Neural cell (in vitro differentiated cells): Measurements from ENCODE around the gene GUCA2A. TPM values are rescaled to one million over a fixed set of nuclear protein-coding genes. Genes with fewer than 3 reads are reported as not detected.

Source experiments
- H2AFZ ChIP-seq: fragments of 200-600, 300-800 bp; sonication (generic), shearing (Covaris generic); 2 replicates; pipeline ENCODE4 v1.6.0; 2014; ENCODE audit warnings: low read depth, mild to moderate bottlenecking, antibody characterized with exemption, low read length, moderate library complexity
- H3F3A ChIP-seq: fragments of 200-600 bp; shearing (Covaris generic); 2 replicates; pipeline ENCODE4 v1.6.1; 2016; ENCODE audit warnings: mild to moderate bottlenecking, moderate library complexity, mixed read lengths, antibody characterized with exemption, low read length; ENCODE audit not compliant: insufficient read depth, poor library complexity, severe bottlenecking
- H3K27ac ChIP-seq: fragments of 200-600, 300-800 bp; sonication (generic), shearing (Covaris generic); 2 replicates; pipeline ENCODE4 v1.5.1; 2014; ENCODE audit warnings: mild to moderate bottlenecking, low read length, moderate library complexity
- H3K27me3 ChIP-seq: fragments of 300-800, 200-600 bp; sonication (generic), shearing (Covaris generic); 2 replicates; pipeline ENCODE4 v1.6.0; 2014; ENCODE audit warnings: mild to moderate bottlenecking, low read depth, low read length, moderate library complexity; ENCODE audit not compliant: insufficient read depth
- H3K36me3 ChIP-seq: fragments of 300-800, 200-600 bp; sonication (generic), shearing (Covaris generic); 2 replicates; pipeline ENCODE4 v1.5.1; 2014; ENCODE audit warnings: mild to moderate bottlenecking, antibody characterized with exemption, low read length, moderate library complexity; ENCODE audit not compliant: insufficient read depth
- H3K4me2 ChIP-seq: fragments of 300-800, 200-600 bp; sonication (generic), shearing (Covaris generic); 2 replicates; pipeline ENCODE4 v1.6.0; 2014; ENCODE audit warnings: mild to moderate bottlenecking, low read length
- H3K4me3 ChIP-seq: fragments of 300-800, 200-600 bp; sonication (generic), shearing (Covaris generic); 2 replicates; pipeline ENCODE4 v1.5.1; 2014; ENCODE audit warnings: mild to moderate bottlenecking, low read length, moderate library complexity
- H3K79me2 ChIP-seq: fragments of 200-600 bp; shearing (Covaris generic); replicated peaks from 2 replicates; pipeline ENCODE4 v1.6.0; 2014; ENCODE audit warnings: mild to moderate bottlenecking, low read length, moderate library complexity; ENCODE audit not compliant: insufficient read depth
- H3K9ac ChIP-seq: fragments of 300-800, 200-600 bp; sonication (generic), shearing (Covaris generic); 2 replicates; pipeline ENCODE4 v1.6.1; 2016; ENCODE audit warnings: mild to moderate bottlenecking, low read length, mixed read lengths
- H3K9me2 ChIP-seq: fragments of 200-600 bp; shearing (Covaris generic); 2 replicates; pipeline ENCODE4 v1.6.1; 2016; ENCODE audit warnings: mild to moderate bottlenecking, low read length, mixed read lengths; ENCODE audit not compliant: insufficient read depth
- H3K9me3 ChIP-seq: fragments of 200-600, 300-800 bp; sonication (generic), shearing (Covaris generic); 2 replicates; pipeline ENCODE4 v1.6.1; 2016; ENCODE audit warnings: mild to moderate bottlenecking, mixed run types, low read length, moderate library complexity, mixed read lengths
- H4K20me1 ChIP-seq: fragments of 200-600 bp; shearing (Covaris generic); 2 replicates; pipeline ENCODE4 v1.6.1; 2016; ENCODE audit warnings: mild to moderate bottlenecking, mixed run types; ENCODE audit not compliant: insufficient read depth
- EP300 ChIP-seq: fragments of 450-650 bp; conservative IDR thresholded peaks from 2 replicates; pipeline ENCODE4 v1.6.1; 2014; ENCODE audit warnings: antibody characterized with exemption, mild to moderate bottlenecking, moderate library complexity; ENCODE audit not compliant: poor library complexity, severe bottlenecking
- EZH2 ChIP-seq: fragments of 200-600, 300-800 bp; shearing (Covaris generic), sonication (generic); IDR thresholded peaks from 2 replicates; pipeline ENCODE4 v1.6.1; 2014; ENCODE audit warnings: antibody characterized with exemption, low read length, borderline replicate concordance, mild to moderate bottlenecking; ENCODE audit not compliant: insufficient read depth, poor library complexity, severe bottlenecking
- MXI1 ChIP-seq: fragments of 450-650 bp; conservative IDR thresholded peaks from 2 replicates; pipeline ENCODE4 v1.6.1; 2014; ENCODE audit warnings: antibody characterized with exemption, mild to moderate bottlenecking; ENCODE audit not compliant: poor library complexity, severe bottlenecking
- POLR2AphosphoS5 ChIP-seq: IDR thresholded peaks from 2 replicates; pipeline ENCODE4 v1.6.1; 2012
- RAD21 ChIP-seq: fragments of 450-650 bp; conservative IDR thresholded peaks from 2 replicates; pipeline ENCODE4 v1.6.1; 2014; ENCODE audit warnings: antibody characterized with exemption, mild to moderate bottlenecking, moderate library complexity
- SMC3 ChIP-seq: fragments of 450-650 bp; conservative IDR thresholded peaks from 2 replicates; pipeline ENCODE4 v1.6.1; 2014; ENCODE audit warnings: antibody characterized with exemption, mild to moderate bottlenecking, moderate library complexity; ENCODE audit not compliant: poor library complexity
- TAF1 ChIP-seq: IDR thresholded peaks from 2 replicates; pipeline ENCODE4 v1.6.1; 2012; ENCODE audit warnings: low read depth
- polyA plus RNA-seq: library from polyadenylated mRNA; depleted of rRNA; stranded (reverse); fragments of >200 nt; gene quantifications from 2 replicates; pipeline ENCODE4 v1.2.3, GENCODE V29; 2014
- TF ChIP-seq, protein P1 (sequence below): IDR thresholded peaks from 2 replicates; pipeline ENCODE4 v1.6.1; 2012; ENCODE audit warnings: borderline replicate concordance
- TF ChIP-seq, protein P2 (sequence below): fragments of 450-650 bp; IDR thresholded peaks from 2 replicates; pipeline ENCODE4 v1.5.1; 2014; ENCODE audit warnings: antibody characterized with exemption, mild to moderate bottlenecking, moderate library complexity; ENCODE audit not compliant: poor library complexity, severe bottlenecking

The GUCA2A gene
- polyA plus RNA-seq, 1 donor from 2014 or later: not detected

DNA sequence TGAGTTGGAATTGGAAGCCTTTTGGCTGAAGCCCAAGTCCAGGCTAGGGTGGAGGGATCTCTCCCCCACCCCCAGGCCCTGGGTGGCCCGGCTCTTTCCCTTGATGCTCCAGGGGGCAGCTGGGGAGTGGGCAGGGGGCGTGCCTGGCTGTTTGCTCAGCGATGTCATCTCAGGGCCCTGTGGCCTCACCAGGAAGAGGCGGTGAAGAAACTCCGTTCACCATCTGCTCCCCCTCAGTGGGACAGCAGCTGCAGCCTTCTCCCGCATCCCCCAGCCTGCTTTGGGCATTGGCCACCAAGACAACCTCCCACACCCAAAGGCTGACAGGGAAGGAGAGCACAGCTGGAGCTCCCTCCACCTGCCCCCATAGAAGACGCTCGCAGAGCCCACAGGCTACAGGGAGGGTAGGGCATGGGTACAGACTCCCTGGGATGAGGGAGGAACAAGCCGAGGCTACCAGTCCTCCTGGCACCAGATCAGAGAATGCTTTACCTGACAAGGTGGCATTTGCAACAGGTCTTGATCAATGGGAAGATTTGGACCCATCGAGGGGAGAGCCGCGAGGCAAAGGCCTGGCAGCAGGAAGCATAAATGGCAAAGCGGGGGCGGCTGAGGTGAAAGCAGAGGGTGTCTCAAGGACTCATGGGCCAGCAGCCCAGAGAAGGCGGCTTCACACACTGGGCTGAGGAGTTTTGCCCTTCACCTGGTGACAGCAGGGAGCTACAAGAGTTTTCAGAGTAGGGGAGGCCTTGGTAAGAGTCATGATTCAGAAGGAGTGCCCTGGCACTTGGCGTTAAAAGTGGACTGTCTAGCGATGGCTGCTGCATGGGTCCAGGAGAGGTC lies 6.5 kb upstream of the GUCA2A start:
- H3K79me2 ChIP-seq: no peaks in the 10 kb centered on the region
- no peaks in the 10 kb centered on the region for H3K9me3 ChIP-seq
- H3K9me2 ChIP-seq: no peaks in the 10 kb centered on the region
- no peak overlapping the region for H3K4me3 ChIP-seq
- no peaks in the 10 kb centered on the region for H4K20me1 ChIP-seq
- TF ChIP-seq SMC3: no peak
- TF ChIP-seq EZH2: no peak
- TF ChIP-seq MXI1: no peak
- TF ChIP-seq, protein P1, sequence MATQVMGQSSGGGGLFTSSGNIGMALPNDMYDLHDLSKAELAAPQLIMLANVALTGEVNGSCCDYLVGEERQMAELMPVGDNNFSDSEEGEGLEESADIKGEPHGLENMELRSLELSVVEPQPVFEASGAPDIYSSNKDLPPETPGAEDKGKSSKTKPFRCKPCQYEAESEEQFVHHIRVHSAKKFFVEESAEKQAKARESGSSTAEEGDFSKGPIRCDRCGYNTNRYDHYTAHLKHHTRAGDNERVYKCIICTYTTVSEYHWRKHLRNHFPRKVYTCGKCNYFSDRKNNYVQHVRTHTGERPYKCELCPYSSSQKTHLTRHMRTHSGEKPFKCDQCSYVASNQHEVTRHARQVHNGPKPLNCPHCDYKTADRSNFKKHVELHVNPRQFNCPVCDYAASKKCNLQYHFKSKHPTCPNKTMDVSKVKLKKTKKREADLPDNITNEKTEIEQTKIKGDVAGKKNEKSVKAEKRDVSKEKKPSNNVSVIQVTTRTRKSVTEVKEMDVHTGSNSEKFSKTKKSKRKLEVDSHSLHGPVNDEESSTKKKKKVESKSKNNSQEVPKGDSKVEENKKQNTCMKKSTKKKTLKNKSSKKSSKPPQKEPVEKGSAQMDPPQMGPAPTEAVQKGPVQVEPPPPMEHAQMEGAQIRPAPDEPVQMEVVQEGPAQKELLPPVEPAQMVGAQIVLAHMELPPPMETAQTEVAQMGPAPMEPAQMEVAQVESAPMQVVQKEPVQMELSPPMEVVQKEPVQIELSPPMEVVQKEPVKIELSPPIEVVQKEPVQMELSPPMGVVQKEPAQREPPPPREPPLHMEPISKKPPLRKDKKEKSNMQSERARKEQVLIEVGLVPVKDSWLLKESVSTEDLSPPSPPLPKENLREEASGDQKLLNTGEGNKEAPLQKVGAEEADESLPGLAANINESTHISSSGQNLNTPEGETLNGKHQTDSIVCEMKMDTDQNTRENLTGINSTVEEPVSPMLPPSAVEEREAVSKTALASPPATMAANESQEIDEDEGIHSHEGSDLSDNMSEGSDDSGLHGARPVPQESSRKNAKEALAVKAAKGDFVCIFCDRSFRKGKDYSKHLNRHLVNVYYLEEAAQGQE: no peak
- TF ChIP-seq, protein P2, sequence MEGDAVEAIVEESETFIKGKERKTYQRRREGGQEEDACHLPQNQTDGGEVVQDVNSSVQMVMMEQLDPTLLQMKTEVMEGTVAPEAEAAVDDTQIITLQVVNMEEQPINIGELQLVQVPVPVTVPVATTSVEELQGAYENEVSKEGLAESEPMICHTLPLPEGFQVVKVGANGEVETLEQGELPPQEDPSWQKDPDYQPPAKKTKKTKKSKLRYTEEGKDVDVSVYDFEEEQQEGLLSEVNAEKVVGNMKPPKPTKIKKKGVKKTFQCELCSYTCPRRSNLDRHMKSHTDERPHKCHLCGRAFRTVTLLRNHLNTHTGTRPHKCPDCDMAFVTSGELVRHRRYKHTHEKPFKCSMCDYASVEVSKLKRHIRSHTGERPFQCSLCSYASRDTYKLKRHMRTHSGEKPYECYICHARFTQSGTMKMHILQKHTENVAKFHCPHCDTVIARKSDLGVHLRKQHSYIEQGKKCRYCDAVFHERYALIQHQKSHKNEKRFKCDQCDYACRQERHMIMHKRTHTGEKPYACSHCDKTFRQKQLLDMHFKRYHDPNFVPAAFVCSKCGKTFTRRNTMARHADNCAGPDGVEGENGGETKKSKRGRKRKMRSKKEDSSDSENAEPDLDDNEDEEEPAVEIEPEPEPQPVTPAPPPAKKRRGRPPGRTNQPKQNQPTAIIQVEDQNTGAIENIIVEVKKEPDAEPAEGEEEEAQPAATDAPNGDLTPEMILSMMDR: no peak
- TF ChIP-seq POLR2AphosphoS5: no peak
- no peak for TF ChIP-seq TAF1
- no peak for TF ChIP-seq EP300
- no peak for TF ChIP-seq RAD21
- no peaks in the 10 kb centered on the region for H3F3A ChIP-seq
- no peaks in the 10 kb centered on the region for H3K36me3 ChIP-seq
- no peak overlapping the region for H3K4me2 ChIP-seq
- H3K27ac ChIP-seq: no peak overlapping the region
- no peaks in the 10 kb centered on the region for H3K27me3 ChIP-seq
- H2AFZ ChIP-seq: no peak overlapping the region
- no peak overlapping the region for H3K9ac ChIP-seq

DNA sequence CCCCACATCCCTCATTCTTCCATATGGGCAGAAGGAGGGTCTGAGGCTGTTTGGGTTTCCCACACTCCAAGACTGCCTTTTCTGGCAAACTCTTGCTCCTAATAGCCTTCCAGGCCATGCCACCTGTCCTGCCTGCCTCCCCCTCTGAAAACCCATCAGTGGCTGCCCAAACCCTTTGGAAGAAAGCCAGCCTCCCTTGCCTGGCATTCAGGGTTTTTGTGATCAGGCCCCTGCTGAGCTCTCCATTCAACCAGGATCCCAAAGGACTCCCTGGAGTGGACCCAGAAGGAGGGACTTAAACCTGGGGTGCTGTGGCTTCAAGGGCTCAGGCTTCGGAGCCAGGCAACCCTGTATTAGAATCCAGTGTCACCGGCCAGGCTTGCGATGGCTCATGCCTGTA lies 4.2 kb upstream of the GUCA2A start:
- Histone ChIP-seq H3K4me3 (no peak overlapping the region), H3K36me3 (no peaks in the 10 kb centered on the region), H3K9me2 (no peaks in the 10 kb centered on the region), H3K9me3 (no peaks in the 10 kb centered on the region), H3K79me2 (no peaks in the 10 kb centered on the region), H3K9ac (no peak overlapping the region), H4K20me1 (no peaks in the 10 kb centered on the region), H2AFZ (no peak overlapping the region), H3K4me2 (no peak overlapping the region), H3K27ac (no peak overlapping the region), H3K27me3 (no peaks in the 10 kb centered on the region), H3F3A (no peaks in the 10 kb centered on the region)
- TF ChIP-seq POLR2AphosphoS5: no peak
- no peak for TF ChIP-seq MXI1
- TF ChIP-seq, protein P2: no peak
- TF ChIP-seq, protein P1: no peak
- TF ChIP-seq RAD21: no peak
- no peak for TF ChIP-seq SMC3
- no peak for TF ChIP-seq EP300
- TF ChIP-seq TAF1: no peak
- TF ChIP-seq EZH2: no peak
